NCI-H2227 (cell line): ENCODE measurements around the gene SFTPA2.
"Not testable (repeated sequence)": the region's sequence is repeated elsewhere in the genome, so short reads cannot be mapped to it uniquely, and the experiment has no call there.

Experiments
- DNase-seq: peaks from one replicate; lab custom pipeline; 2025; ENCODE audit not compliant: unreplicated experiment; lab: John Stamatoyannopoulos, UW

Gene SFTPA2

GRCh38 chr10:79560160-79560709 is at the start of gene SFTPA2:
TSS of gene SFTPA2 (minus strand) at chr10:79560407. CDS start at chr10:79559483, 924 bp downstream.
- no peak for DNase-seq

- DNase-seq = peak; percentile 4
Observed at GRCh38 chr10:79608505-79609375, 48.5 kb upstream of the SFTPA2 start.

- no peak for DNase-seq
Observed at GRCh38 chr10:79605308-79605707, 45.1 kb upstream of the SFTPA2 start.

- DNase-seq = no peak
Observed at GRCh38 chr10:79604294-79604693, 44.1 kb upstream of the SFTPA2 start.

GRCh38 chr10:79602953-79603352 is 42.7 kb upstream of the SFTPA2 start:
- no peak for DNase-seq

GRCh38 chr10:79601939-79602338 is 41.7 kb upstream of the SFTPA2 start:
- no peak for DNase-seq

- DNase-seq = not testable (repeated sequence)
Observed at GRCh38 chr10:79599644-79600043, 39.4 kb upstream of the SFTPA2 start.

GRCh38 chr10:79595510-79595909 is 35.3 kb upstream of the SFTPA2 start:
- no peak for DNase-seq

GRCh38 chr10:79594565-79594964 is 34.4 kb upstream of the SFTPA2 start:
- DNase-seq = not testable (repeated sequence)

GRCh38 chr10:79593377-79593776 is 33.2 kb upstream of the SFTPA2 start:
- DNase-seq = no peak

GRCh38 chr10:79588800-79589199 is 28.6 kb upstream of the SFTPA2 start:
- DNase-seq = no peak

- no peak for DNase-seq
Observed at GRCh38 chr10:79586933-79587332, 26.7 kb upstream of the SFTPA2 start.

- no peak for DNase-seq
Observed at GRCh38 chr10:79585870-79586527, 25.8 kb upstream of the SFTPA2 start.

GRCh38 chr10:79583488-79584024 is 23.3 kb upstream of the SFTPA2 start:
- DNase-seq = no peak

- DNase-seq = not testable (repeated sequence)
Observed at GRCh38 chr10:79582954-79583353, 22.7 kb upstream of the SFTPA2 start.

- DNase-seq = no peak
Observed at GRCh38 chr10:79582096-79582495, 21.9 kb upstream of the SFTPA2 start.

- no peak for DNase-seq
Observed at GRCh38 chr10:79581044-79581443, 20.8 kb upstream of the SFTPA2 start.

- DNase-seq = no peak
Observed at GRCh38 chr10:79579361-79579760, 19.2 kb upstream of the SFTPA2 start.

- not testable (repeated sequence) for DNase-seq
Observed at GRCh38 chr10:79570624-79571023, 10.4 kb upstream of the SFTPA2 start.

- DNase-seq = no peak
Observed at GRCh38 chr10:79563426-79563825, 3.2 kb upstream of the SFTPA2 start.

- DNase-seq = peak; percentile 48
Observed at GRCh38 chr10:79562135-79562756, 2.0 kb upstream of the SFTPA2 start.
